ENCODE measurements around the gene ARL15.

Gene ARL15

GRCh38 chr5:53927668-53928247 lies 382.6 kb downstream of the ARL15 start:
- no peak for DNase-seq

GRCh38 chr5:53926026-53926425 lies 384.3 kb downstream of the ARL15 start:
- DNase-seq, result no peak

DNA sequence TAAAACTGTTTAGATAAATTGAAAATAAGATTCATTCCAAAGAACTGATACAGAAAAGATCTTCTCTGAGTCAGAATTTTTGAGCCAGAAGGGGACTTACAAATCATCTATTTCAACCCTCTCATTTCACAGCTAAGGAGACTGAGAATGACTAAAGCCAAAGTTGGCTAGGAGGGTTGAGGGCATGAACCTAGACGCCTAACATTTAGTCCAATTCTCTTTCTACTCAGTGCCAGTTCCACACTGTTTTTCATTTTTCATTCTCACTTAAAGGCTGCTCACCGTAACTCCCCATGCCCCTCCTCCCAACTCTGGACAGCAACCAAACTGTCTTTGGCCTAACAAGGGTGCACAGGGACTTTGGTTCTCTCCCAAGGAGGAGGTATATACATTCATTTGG lies 386.0 kb downstream of the ARL15 start:
- no peak for DNase-seq

DNA sequence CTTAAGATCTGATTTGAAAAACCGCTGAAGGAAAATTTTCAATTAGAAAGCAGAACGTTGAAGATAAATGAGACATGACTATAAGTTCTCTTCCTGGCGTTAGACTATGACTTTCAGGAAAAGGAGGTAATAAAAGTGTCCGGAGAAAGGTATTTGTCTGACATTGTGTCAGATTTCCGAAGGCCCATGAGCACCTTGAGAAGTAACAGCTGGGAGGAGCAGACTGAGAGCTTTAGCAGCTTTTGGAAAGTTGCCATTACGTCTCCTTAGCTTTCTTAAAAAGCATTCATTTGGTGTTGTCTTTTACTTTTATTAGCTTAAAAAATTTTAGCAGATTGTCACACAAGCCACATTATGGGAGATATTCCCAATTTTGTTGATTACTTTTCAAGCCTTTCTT lies 386.4 kb downstream of the ARL15 start:
- no peak for DNase-seq

DNA sequence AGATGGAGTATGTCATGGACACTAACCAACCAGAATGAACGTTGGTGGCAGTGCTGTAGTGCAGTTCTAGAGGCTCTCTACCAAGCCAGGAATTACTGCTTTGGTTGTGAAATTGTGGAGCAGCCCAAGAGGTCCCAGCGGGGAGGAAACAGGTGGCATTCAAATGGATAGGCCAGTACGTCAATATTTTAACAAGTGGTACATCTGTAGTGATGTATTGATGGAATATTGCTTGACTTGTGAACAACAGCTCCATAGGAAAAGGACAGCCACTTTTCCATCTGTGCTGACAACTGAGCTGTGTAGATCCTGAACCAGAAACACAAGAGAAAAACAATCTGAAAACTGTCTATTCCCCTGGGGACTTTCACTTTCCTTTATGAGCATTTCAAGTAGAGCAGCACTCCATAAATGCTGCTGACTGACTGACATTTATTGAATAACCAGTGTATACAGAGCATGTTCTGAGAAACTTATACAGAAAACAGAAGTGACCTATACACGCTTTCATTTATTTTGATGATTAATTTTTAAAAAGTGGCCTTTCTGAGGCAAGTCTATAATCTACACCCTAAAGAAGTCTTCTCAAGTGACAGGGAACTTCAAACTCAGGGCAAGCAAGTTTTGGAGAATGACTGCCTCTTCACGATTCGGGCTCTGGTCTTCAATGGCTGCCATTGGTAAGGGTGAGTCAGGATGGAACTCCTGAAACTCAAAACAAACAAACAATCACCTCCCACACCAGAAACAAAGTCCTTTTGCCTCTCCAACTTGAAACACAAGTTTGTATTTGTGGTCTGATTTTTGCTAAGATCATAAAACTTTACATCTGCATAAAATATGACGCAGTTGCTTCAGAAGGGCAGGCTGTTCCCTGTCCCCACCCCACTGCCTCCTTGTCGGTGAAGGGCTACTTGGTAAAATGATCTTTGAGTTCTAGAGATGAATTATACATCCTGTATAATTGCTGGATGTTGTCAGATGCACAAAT lies 387.6 kb downstream of the ARL15 start:
- no peak for DNase-seq

- DNase-seq, result no peak
These were observed 392.5 kb downstream of the ARL15 start for GRCh38 chr5:53917826-53918225.

- no peak for DNase-seq
These were observed 393.3 kb downstream of the ARL15 start for GRCh38 chr5:53917095-53917494.

DNA sequence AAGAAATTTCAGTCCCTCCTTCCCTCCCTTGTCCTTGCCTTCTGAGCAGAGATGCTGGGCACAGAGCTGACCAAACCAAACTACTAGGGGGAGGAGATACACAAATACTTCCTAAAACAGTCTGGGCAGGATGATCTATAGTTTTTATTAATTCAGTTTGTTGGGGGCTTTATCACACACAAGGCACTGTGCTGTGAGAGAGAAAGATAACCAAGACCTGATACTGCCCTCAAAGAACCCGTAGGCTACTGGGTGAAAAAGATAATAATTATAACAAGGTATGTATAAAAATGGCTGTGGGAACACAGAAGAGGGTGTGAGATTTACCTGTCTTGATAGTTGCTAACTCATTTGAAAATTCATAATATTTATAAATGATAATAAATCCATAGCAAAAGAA lies 395.3 kb downstream of the ARL15 start:
- DNase-seq, result no peak

GRCh38 chr5:53913941-53914340 lies 396.4 kb downstream of the ARL15 start:
- DNase-seq, result no peak

DNA sequence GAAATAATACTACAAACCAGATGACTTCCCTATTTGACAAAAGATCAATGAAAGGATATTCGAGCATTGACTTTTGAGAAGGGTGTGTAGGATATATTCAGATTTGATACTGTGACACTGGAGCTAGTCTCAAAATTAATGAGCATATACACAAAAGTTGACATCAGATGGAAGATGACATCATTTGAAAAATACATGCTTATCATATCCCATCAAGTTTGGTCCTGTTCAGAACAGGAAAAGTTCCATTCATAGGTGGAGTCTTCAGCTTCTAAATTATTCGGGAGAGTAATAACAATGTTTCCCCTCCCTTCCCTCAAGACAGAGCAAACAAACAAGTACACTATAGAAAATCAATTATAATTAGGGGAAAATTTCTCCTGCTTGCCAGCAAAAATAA lies 401.6 kb downstream of the ARL15 start:
- no peak for DNase-seq

GRCh38 chr5:53907827-53908226 lies 402.5 kb downstream of the ARL15 start:
- no peak for DNase-seq

DNA sequence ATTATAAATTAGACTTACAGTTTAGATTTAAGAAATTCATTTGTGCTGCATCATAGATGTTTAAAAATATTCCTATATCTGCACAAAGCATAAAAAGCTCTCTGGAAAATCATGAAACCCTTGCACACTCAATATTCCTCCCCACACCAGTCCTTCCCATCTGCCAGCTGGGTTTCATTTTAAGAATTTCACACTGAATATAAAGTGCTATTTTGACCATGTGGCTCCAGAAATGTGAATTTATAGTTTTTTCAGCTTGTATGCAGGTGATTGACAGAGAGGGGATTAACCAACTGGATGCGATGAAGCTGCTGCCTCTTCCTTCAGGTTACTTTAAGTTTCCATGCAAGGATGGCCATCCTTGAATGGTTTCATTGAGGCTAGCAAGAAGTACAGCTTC lies 403.6 kb downstream of the ARL15 start:
- no peak for DNase-seq

GRCh38 chr5:53902296-53902907 lies 408.0 kb downstream of the ARL15 start:
- no peak for DNase-seq

DNA sequence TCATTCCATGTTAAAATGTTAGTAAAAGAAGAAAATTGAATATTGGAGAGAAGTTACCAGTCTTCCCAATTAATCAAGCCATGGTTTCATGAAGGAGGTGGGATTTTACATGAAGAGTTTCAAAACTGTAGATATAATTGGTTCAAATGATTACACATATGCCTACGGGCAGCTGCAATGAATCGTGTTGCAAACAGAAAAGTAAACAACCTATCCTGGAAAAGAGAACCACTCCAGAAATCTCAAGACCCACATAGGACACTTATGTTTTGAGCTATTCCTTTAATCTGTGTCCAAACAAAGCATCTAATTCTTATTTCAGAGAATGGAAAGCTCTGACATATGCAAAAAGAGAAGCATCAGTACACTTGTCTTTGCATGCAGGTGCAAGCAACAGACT lies 409.7 kb downstream of the ARL15 start:
- DNase-seq, result no peak

GRCh38 chr5:53895091-53895683 lies 415.2 kb downstream of the ARL15 start:
- no peak for DNase-seq

GRCh38 chr5:53893626-53894025 lies 416.7 kb downstream of the ARL15 start:
- no peak for DNase-seq

- no peak for DNase-seq
These were observed 418.1 kb downstream of the ARL15 start for GRCh38 chr5:53892224-53892623.

DNA sequence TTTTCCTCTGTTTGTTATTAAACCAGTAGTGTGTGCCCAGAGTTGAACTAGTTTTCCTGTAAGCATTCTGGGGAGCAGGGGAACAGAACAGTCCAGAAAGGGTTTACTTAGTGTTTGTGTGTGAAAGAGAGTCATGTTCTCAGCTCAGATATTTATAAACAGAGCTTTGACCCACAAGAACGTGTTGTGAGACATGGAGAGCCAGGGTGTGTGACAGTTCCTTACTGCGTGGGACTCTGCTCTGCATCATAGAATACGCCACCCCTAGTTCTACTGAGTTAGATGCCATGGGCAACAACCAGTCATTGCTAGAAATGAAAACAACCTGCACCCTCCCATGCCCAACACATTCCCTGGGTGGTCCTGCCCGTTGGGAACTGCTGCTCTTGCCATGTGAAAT lies 419.2 kb downstream of the ARL15 start:
- no peak for DNase-seq

DNA sequence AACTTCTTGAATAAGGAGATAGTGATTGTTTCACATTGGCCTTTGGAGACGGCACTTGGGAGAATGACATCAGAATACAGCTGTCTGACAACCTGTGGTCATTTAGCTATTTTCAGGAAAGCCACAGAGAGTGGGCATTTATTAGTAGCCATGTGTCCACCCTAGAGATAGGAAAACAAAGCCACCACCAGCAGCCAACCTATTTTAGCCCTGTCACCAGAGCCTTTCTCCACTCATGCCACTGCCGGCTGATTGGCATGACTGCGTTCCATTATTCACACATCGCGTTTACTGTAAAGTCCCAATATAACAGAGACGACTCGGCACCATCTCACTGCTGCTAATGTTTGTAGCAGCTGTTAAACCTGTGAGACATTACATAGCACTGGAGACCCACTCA lies 419.9 kb downstream of the ARL15 start:
- no peak for DNase-seq

DNA sequence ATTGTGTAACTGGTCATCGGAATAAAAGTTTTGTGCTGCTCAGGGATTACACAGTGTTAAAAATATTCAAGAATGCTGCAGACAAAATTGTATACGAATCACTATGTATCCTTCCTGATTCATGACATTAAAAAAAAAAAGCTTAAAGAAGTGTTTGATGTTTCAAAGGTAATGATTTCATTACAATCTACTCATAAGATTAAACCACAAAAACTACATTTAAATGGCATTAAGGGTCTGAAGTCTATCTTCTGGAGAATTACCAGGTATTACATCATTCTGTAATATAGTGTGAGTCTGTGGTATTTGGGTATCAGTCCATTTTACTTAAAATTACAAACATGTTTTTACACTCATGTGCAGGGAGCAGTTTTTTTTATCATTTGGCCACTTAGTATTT lies 425.5 kb downstream of the ARL15 start:
- no peak for DNase-seq

DNA sequence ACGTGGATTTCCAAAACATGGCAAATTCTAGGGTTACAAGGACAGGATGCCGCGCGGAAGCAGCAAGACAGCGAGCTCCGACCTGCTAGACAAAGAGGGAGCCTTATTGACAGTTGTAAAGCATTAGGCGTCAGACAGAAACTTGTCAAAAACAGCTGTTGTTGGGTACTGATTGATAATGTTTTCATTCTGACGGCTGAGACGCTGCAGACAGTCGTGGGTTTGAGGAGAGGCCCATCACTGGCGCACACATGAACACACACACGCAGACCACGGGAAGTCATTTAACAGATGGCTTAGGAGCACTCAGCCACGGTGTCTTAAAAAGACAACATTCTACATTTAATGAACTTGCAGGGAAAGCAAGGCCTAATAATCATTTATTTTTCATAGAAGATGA lies 426.0 kb downstream of the ARL15 start:
- no peak for DNase-seq

GRCh38 chr5:53882676-53883031 lies 427.7 kb downstream of the ARL15 start:
- no peak for DNase-seq

- no peak for DNase-seq
These were observed 428.2 kb downstream of the ARL15 start for GRCh38 chr5:53882006-53882675.

Data from T1000 (cell line).